NCI-H1694 treated with DMSO at 0.1 percent for 48 hours (cell line): Measurements from ENCODE around the gene ZBTB20.
"Not testable (repeated sequence)": the region's sequence is repeated elsewhere in the genome, so short reads cannot be mapped to it uniquely, and the experiment has no call there.

Source experiments
- DNase-seq: peaks from one replicate; lab custom pipeline; 2025; lab: John Stamatoyannopoulos, UW

ZBTB20 gene

GRCh38 chr3:115146418-115147328, at the start of gene ZBTB20:
TSS of gene ZBTB20 (minus strand) at chr3:115147288.
- DNase-seq: peak; percentile 48

GRCh38 chr3:115194476-115194875, 47.4 kb upstream of the ZBTB20 start:
- DNase-seq: no peak

- DNase-seq: no peak
Observed at GRCh38 chr3:115190747-115191146, 43.7 kb upstream of the ZBTB20 start.

- DNase-seq: no peak
Observed at GRCh38 chr3:115187149-115187757, 40.2 kb upstream of the ZBTB20 start.

GRCh38 chr3:115186351-115187148, 39.5 kb upstream of the ZBTB20 start:
- DNase-seq: no peak

- not testable (repeated sequence) for DNase-seq
Observed at GRCh38 chr3:115184859-115185572, 37.9 kb upstream of the ZBTB20 start.

GRCh38 chr3:115178930-115179329, 31.8 kb upstream of the ZBTB20 start:
- DNase-seq: not testable (repeated sequence)

GRCh38 chr3:115169808-115170207, 22.7 kb upstream of the ZBTB20 start:
- DNase-seq: peak; percentile 3

- no peak for DNase-seq
Observed at GRCh38 chr3:115165701-115166100, 18.6 kb upstream of the ZBTB20 start.

GRCh38 chr3:115165266-115165665, 18.2 kb upstream of the ZBTB20 start:
- no peak for DNase-seq

- DNase-seq: no peak
Observed at GRCh38 chr3:115164374-115165221, 17.5 kb upstream of the ZBTB20 start.

GRCh38 chr3:115162759-115163158, 15.7 kb upstream of the ZBTB20 start:
- no peak for DNase-seq

GRCh38 chr3:115161866-115162265, 14.8 kb upstream of the ZBTB20 start:
- no peak for DNase-seq

- DNase-seq: no peak
Observed at GRCh38 chr3:115161168-115161834, 14.2 kb upstream of the ZBTB20 start.

GRCh38 chr3:115160295-115160694, 13.2 kb upstream of the ZBTB20 start:
- no peak for DNase-seq

- DNase-seq: no peak
Observed at GRCh38 chr3:115156046-115156654, 9.1 kb upstream of the ZBTB20 start.

GRCh38 chr3:115154611-115155010, 7.5 kb upstream of the ZBTB20 start:
- no peak for DNase-seq

- no peak for DNase-seq
Observed at GRCh38 chr3:115151921-115152320, 4.8 kb upstream of the ZBTB20 start.

- DNase-seq: peak; percentile 70
Observed at GRCh38 chr3:115148142-115148790, 1.2 kb upstream of the ZBTB20 start.
